ENCODE data around the gene SH3TC1.

The SH3TC1 gene

GRCh38 chr4:8283631-8284121 lies 84.6 kb downstream of the SH3TC1 start:
- in situ Hi-C loops (cut with HindIII; ENCODE audit: low sequenced_read_pairs), result no loop called here
- DNase-seq (ENCODE audit: low read depth, low spot score), result no peak
- H3K4me3 ChIP-seq (ENCODE audit: low read depth, low read length), result no peak overlapping the region
- no peak for TF ChIP-seq CTCF (IDR thresholded peaks at IDR 0.05; ENCODE audit: low read depth, low read length)

GRCh38 chr4:8284391-8284790 lies 85.3 kb downstream of the SH3TC1 start:
- no peak for TF ChIP-seq CTCF (IDR thresholded peaks at IDR 0.05; ENCODE audit: low read depth, low read length)
- H3K4me3 ChIP-seq (ENCODE audit: low read depth, low read length), result no peak overlapping the region
- DNase-seq (ENCODE audit: low read depth, low spot score), result no peak
- in situ Hi-C loops (cut with HindIII; ENCODE audit: low sequenced_read_pairs), result no loop called here

GRCh38 chr4:8285143-8285975 lies 86.3 kb downstream of the SH3TC1 start:
- TF ChIP-seq CTCF (IDR thresholded peaks at IDR 0.05; ENCODE audit: low read depth, low read length), result no peak
- no peak for DNase-seq (ENCODE audit: low read depth, low spot score)
- H3K4me3 ChIP-seq (ENCODE audit: low read depth, low read length), result no peak overlapping the region
- in situ Hi-C loops (cut with HindIII; ENCODE audit: low sequenced_read_pairs), result no loop called here

GRCh38 chr4:8285976-8286718 lies 87.1 kb downstream of the SH3TC1 start:
- no peak for TF ChIP-seq CTCF (IDR thresholded peaks at IDR 0.05; ENCODE audit: low read depth, low read length)
- no peak overlapping the region for H3K4me3 ChIP-seq (ENCODE audit: low read depth, low read length)
- in situ Hi-C loops (cut with HindIII; ENCODE audit: low sequenced_read_pairs), result no loop called here
- DNase-seq (ENCODE audit: low read depth, low spot score), result no peak

- TF ChIP-seq CTCF (IDR thresholded peaks at IDR 0.05; ENCODE audit: low read depth, low read length), result no peak
- no peak for DNase-seq (ENCODE audit: low read depth, low spot score)
- H3K4me3 ChIP-seq (ENCODE audit: low read depth, low read length), result no peak overlapping the region
- in situ Hi-C loops (cut with HindIII; ENCODE audit: low sequenced_read_pairs), result no loop called here
Observed at GRCh38 chr4:8286719-8287342, 87.7 kb downstream of the SH3TC1 start.
